DOHH2 (cell line): Measurements from ENCODE around the gene TP53I13.

Source experiments
- CTCF ChIP-seq: fragments of 200-600 bp; sonication (generic); IDR thresholded peaks from one replicate; pipeline ENCODE4 v1.5.1; 2014; ENCODE audit warnings: antibody characterized with exemption, mild to moderate bottlenecking, low read depth, low read length; ENCODE audit not compliant: poor library complexity, severe bottlenecking
- EZH2phosphoT487 ChIP-seq: fragments of 200-600 bp; sonication (generic); IDR thresholded peaks from 2 replicates; pipeline ENCODE4 v1.6.1; 2017; ENCODE audit warnings: borderline replicate concordance, mild to moderate bottlenecking, antibody characterized with exemption, low read length, moderate library complexity, mixed read lengths

- TF ChIP-seq CTCF (no peak), EZH2phosphoT487 (no peak)
Observed at GRCh38 chr17:29594519-29595090, 26.1 kb downstream of the TP53I13 start.
